GM19452 (cell line): Measurements from ENCODE around the gene HDAC4.
"Not testable (repeated sequence)": the region's sequence is repeated elsewhere in the genome, so short reads cannot be mapped to it uniquely, and the experiment has no call there.

ENCODE experiments used
- ATAC-seq: cut with Tn5 transposase; IDR thresholded peaks from one replicate; pipeline ENCODE4 v1.9.1; 2021; ENCODE audit not compliant: unreplicated experiment

The HDAC4 gene

DNA sequence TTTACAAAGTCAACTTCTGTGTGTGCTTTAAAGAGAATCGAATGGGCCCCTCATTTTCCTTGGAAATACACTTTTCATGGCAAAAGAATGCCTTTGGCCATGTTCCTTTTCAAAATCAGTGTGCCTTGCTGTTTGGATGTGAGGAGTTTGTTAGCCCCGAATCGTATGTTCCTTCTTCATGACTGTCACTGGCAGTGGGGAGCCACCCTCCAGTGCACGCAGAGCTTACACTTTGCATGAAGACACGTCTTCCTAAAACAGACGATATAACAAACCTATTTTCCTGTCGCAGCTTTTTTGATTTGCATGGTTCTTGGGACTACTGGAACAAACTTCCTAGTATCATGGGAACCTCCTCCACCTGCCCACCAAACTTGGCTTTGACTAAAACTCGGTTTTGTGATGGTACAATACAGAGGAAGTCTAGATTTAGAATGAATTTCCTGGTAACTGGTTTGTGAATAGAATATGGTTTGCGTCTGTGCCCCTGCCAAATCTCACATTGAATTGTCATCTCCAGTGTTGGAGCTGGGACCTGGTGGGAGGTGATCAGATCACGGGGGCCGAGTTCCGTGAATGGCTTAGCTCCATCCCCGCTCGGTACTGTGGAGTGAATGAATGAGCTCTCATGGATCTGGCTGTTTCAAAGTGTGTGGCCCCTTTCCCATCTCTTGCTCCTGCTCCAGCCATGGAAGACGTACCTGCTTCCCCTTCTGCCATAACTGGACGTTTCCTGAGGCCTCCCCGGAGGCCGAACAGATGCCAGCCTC is 358.1 kb downstream of the HDAC4 start:
- ATAC-seq: no peak

DNA sequence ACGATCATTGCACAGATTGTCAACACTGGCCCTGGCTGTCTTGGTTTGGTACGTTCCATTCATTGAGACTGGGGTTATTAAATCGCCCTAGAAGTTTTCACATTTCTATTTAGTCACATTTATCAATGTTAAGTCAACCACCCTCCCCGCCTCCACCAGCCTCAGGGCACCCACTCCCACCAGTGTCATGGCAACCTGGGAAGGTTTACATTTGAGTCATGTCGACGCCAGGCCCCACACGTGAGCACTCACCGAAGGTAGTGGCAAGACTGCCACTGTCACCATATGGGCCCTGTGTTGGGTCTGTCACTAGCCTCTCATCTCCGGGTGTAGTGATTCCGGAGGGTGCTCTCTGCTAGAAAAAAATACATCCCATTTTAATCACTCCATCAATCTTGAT is 358.8 kb downstream of the HDAC4 start:
- no peak for ATAC-seq

DNA sequence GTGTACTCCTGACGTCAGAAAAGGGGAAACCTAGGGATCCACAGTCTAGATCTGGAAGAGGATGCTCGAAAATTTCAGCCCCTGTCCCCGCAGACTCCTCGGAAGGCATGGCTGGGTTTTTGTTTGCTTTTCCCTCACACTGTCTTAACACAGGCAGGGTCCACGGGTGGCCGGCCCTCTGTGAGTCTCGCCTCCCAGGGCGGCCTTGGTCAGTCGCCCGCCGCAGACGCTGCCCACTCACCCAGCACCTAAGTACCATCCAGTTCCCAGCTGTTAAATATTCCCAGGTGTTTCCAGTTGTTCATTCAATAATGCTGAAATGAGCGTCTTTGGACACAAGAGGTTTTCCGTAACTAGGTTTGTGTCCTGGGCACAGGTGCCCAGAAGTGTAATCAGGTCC is 359.8 kb downstream of the HDAC4 start:
- no peak for ATAC-seq

DNA sequence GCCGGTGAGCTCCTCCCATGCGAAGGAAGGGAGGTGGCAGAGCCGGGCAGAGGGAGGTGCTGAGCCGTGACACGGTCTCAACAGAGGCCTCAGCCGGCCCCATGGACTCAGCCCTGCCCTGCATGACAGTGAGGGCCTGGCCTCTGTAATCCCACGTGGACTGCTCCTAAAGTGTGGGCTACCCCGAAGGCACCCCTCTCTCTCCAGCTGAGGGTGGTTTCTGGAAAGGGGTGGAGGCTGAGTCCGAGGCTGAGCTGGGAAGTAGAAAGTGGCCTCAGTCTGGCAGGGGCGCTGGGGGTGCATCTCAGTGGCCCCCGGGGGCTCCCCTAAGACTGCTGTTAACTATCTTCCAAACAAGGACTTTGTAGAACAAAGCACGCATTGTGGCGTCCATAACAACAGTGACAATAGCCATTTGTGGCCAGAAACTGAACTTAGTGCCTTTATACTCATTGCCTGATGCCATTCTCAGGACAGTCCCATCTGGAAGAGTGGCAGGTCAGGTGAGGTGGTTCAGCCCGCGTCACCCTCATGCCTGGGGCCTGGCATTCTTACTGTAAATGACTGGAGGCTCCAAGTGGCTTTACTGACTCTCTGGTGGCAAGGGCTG is 360.6 kb downstream of the HDAC4 start:
- ATAC-seq: no peak

DNA sequence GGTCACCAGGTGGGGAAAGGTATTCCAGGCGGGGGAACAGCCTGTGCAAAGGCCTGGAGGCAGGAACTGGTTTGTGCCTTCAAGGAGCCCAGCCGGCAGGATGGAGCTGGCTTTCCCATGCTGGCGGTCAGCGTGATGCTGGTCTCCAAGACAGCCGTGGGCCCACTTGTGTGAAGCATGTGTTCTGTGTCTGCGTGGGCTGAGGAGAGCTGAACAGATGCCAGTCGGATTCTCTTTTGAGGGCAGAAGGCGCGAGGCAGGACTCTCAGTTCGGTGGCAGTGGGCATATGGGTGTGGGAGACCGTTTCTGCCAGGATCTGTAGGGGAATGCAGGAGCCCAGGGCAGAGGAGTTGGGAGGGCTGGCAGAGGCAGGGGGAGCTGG is 361.4 kb downstream of the HDAC4 start:
- no peak for ATAC-seq

DNA sequence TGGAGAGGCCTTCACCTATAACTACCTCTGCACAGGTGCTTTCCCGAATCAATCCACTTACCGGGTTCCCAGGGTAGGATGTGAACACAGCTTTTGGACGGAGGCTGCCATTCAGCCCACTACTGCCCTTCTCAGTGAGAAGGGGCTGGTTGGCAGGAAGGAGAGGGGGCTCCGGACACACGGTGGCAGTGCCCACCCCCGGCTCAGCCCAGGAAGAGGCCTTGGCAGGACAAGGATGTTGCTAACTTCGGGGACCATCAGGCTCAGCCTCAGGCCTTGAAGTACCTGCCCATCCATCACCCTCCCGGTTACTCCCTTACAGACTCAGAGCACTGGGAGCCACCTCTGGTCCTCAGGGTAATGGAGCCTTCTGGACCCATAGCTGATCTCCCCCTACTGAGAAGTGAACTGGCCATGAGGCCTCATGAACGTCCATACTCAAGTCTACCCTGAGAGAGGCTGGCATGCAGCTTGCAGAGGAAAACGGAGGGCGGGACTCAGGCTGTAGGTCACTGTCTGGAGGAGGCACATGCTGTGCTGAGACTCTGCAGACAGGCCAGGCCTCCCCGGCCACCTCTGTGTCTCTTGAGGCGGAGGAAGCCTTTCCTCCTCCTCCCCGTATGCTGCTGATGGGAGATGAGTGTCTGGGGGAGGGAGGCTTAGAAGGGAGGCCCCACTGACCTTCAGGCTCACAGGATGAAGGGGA is 361.9 kb downstream of the HDAC4 start:
- no peak for ATAC-seq

DNA sequence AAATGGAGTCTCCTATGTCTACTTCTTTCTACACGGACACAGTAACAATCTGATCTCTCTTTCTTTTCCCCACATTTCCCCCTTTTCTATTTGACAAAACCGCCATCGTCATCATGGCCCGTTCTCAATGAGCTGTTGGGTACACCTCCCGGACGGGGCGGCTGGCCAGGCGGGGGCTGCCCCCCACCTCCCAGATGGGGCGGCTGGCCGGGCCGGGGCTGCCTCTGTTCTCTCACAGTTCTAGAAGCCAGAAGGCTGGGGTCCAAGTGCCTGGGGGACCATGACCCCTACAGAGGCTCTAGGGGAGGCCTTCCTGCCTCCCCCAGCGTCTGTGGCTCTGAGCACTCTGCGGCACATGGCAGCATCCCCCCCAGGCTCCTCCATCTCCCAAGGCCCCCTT is 362.5 kb downstream of the HDAC4 start:
- not testable (repeated sequence) for ATAC-seq

DNA sequence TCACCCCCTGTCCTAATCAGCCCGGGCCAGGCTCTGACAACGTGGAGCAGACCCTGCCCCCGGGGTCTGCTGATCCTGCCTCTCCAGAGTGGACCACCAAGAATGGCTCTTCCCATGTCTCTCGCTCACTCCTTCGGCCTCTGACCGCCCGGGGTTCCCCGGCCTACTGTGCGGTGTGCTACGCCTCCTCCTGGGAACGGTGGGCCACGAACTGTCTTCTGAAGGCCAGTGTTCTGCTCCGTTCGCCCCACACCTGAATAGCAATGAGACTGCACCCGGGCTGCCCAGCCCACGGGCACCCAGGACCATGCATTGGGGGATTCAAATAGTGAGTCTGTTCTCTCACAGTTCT is 363.3 kb downstream of the HDAC4 start:
- ATAC-seq: no peak

DNA sequence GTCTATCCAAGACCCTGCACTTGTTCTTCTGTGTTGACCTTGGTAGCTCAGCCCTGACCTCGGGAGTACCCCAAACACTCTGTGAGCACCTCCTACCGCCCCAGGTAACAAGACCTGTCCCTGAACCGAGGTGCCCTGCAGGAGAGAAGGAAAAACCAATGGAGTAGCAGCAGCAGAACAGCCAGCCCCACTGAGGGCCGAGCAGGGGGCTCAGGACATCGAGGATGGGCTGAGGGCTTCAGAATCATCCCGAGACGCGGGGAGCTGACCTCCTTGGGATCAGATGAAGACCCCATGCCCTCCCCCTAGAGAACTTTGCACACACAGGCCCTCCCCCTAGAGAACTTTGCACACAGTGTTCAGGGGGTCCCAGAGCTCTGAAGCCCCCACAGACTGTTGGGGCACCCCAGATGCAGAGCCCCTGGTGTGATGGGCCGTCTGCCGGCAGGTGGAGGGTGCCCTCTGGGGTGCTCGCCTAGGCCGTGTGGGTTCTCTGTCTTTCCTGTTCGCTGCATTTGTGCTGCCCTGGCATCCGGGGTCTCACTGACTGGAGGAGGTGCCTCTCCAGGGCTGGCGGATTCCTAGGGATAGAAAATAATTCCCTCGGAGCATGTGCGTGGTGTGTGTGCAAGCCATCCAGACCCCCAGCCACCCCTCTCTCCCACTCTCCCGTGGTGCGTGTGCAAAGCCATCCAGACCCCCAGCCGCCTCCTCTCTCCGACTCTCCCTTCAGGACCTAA is 363.8 kb downstream of the HDAC4 start:
- ATAC-seq: no peak

DNA sequence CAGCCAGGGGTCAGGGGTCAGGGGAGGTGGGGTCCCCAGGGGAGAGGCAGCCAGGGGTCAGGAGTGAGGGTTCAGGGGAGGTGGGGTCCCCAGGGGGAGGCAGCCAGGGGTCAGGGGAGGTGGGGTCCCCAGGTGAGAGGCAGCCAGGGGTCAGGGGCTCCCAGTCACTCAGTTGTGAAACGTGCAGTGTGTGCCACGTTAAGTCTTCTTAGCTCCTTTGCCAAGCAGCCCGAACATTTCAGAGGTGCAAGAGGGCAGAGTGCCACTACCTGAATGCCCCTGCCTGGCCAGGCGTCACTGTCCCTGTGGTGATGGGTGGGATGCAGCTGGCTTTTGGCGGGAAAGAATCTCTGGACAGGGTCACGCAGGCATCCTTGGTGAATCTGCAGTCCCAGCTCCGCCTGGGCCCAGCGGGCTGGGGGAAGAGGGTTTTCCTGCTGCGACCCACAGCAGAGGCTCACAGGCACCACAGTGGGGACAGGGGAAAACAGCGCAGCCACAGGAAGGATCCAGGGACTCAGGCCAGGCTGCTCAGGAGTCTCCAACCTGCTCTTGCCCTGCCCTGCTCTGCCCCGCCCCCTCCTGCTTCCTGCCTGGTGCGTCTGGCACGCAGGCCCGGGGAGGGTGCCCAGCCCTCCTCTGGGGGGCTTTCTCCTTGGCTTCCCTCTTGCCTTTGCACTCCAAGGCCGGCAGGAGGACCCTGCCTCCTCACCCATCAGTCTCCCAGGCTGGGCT is 364.7 kb downstream of the HDAC4 start:
- no peak for ATAC-seq

DNA sequence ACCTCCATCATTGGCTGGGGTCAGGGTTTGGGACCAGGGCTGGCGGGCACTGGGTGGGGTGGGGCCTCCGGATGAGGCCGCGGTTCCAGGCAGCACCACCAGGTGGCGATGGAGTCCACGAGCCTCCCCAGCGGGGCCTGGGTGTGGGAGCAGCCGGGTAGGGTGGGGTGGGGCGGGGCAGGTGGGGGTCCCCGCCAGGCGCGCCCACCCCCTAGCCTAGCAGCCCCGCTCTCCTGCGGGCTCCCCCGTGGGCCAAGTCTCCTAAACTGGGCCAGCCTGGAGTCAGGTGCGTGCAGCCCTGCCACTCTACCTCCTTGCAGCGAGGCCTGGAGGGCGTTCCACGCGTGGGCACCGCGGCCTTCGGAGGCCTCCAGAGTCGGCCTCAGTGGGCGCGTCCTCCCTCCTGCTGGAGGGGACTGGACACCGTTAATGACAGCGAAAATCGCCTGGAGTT is 365.4 kb downstream of the HDAC4 start:
- no peak for ATAC-seq

DNA sequence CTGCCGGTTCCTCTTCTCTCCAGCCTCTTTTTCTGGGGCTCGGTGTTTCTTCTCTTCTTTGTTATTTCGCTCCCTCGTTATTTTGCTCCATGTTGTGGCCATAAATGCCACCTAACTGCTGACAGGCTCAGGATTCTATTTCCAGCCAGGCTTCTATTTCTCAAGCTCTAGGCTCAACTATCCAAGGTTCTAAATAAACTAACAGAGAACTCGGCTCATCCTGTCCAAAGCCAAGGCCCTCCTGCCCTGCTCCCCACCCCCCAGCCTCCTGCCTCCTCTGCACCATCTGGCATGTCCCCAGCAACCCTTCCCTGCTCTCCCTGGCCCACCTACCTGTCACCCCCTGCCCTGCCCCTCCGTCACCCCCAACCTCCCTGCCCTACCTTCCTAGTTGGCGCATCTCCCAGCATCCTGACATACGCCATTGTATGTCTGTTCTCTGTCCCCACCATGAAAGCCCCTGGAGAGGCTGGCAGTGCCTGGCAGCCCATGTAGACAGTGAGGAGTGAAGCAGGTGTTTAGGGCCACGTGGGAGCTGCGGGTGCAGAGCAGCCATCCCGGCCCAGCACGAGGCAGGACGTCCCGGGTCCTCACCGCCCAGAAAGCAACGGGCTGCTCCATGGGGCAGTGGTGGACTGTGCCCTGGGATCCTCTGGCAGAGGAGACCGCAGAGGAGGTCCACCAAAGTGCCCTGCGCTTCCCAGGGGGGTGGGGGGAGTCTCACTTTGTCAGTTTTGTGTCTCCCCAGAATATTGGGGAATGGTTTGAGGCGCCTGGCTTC is 366.1 kb downstream of the HDAC4 start:
- ATAC-seq: no peak

DNA sequence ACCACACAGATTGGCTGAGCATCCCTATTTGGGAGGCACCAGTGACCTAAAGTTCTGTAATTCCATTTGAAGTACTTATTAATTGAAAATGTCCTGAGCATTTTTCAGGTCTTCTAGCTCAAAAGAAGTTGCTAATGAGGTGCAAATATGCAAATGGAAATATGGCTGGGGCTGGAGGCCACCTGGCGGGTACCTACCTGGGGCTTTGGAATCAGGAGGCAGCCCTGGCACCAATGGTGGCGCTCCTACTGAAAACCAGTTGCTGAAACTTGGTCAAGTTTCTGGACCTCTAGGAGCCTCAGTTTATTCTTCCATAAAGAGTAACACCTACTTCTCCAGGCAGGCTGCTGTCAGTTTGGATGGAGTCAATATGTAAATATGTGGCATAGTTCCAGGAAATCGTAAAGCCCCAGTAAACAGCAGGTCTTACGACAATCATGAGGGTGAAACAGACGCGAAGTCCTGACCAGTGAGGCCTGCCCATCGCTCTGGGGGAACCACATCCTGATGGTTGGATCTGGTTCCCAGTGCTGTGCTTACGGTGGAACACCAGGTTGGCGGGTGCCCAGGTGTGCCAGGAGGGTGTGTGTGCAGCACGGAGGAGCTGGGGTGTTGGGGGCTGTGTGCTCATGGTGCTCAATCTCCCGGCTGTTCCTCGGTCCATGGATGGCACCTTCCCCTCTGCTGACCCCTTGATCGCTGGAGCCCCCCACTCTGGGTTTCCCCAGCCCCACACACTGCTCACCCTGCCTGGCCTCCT is 366.8 kb downstream of the HDAC4 start:
- no peak for ATAC-seq

DNA sequence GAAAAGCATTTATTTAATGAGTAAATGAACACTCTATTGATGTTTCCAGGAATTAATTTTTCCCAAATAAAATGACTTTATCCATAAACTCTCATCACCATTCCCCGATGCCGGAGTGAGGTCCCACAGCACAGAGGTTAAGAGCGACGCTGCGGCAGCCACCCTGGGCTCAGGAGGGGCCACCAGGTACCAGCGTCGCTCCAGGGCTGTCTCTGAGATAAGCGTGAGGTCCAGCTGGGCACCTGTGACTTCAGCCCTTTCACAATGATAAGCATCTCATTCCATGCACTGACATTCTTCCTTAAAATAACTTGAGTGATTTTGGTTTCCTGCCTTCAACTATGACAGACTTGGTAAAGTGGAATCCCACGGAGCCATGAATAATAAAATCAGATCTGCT is 370.9 kb downstream of the HDAC4 start:
- ATAC-seq: no peak

DNA sequence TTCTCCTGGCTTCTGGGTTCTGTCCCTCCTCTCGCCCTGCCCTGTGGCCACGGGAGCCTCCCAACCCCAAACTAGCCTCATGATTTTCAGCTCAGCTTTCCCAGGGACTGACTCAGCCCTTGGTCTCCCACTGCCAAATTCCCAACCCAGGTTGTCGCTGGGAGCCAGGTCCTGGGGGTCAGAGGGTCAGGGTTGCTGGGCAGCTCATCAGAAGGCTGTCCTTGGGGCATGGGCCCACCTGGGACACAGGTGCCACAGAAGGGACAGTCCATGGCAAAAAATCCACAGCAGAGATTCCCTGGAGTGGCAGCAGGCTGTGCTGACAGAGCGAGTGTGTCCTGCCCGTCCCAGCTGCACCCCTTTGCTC is 372.6 kb downstream of the HDAC4 start:
- no peak for ATAC-seq

DNA sequence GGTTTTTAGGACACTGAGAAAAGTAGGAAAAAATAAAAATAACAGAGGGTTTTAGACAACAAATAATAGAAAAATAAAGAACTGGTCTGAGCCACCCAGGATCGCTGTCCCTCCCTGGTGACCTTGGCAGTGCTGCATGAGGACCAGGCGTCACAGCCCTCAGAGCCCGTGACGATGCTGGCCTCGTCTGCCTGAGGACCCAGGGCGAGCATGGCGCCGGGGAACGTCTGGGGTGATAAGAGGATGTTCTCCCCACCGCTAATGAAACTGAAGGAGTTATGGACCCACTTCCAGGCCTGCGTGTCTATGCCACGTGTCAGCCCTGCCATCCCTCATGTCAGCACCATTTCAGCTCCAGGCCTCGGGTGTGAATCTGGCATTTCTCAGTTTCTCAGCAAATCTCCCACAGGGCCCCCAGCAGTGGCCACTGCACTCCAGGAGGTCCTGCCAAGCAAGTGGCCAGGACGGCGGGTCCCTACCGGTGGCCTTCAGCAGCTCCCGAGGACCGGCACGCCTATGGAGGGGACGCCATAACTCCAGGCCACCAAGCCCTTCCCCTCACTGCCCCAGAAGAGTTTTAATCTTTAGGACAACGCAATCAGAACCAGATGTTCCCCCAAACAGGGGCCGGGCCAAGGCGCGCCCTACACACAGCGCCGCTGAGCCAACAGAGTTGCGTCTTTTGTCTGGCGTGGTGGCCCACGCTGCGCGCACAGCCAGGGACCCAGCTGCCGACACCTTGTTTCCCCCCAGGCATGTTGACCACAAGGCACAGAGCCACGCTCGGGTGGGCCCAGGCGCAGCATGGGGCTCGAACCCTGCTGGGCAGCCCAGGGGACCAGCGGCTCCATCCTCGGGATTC is 373.2 kb downstream of the HDAC4 start:
- no peak for ATAC-seq

DNA sequence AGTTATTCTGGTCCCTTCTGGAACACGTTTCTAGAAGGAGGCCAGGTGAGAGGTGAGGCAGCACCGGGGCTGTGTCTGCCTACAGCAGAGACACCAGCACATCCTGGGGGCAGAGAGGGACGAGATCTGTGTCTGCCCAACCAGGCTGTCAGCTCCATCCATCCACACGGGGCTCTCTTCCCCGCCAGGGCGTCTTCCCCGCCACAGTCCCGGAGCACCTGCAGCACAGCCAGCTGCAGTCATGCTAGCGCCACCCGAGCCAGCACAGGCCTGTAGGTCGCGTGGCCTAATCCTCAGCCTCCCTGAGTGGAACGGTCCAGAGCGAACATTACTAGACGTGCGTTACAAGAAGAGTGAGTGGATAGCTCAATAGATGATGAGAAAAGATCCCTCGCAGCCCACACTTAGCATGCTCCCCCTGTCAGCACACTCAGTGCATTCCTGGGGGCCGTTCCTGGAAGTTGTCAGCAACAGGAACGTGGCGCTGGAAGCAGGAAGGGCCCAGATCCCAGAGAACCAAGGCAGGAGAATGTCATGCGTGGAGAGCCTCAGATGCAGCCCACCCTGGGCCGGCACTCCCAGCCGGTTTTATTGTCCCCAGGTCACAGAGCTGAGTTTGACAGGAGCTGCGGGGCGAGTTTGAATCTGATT is 374.0 kb downstream of the HDAC4 start:
- ATAC-seq: no peak

DNA sequence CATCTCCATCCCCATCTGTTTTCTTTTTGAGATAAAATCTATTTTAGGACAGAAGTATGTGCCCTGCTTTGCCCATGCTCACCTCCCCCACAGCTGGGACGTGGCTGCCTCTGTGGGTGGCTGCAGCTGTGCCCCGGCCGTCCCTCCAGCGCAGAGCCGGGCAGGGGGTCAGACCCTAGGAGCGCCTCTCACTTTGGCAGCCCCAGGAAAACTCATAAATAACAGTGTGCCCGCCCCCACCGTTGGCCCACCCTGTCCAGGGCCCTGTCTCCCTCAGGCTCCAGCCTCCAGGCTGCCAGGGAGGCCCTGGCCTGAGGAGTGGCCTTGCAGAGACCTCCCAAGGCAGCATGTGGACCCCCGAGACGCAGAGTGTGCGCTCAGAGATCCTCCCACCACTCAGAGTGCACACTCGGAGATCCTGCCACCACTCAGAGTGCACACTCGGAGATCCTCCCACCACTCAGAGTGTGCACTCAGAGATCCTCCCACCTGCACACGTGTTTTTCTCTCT is 374.8 kb downstream of the HDAC4 start:
- no peak for ATAC-seq
